GM21367 (cell line): ENCODE results near the gene DAPK2.
"Not testable (repeated sequence)": the region's sequence is repeated elsewhere in the genome, so short reads cannot be mapped to it uniquely, and the experiment has no call there.

ENCODE experiments used
- ATAC-seq: cut with Tn5 transposase; IDR thresholded peaks from one replicate; pipeline ENCODE4 v1.9.1; 2021; ENCODE audit not compliant: unreplicated experiment

DAPK2 gene

DNA sequence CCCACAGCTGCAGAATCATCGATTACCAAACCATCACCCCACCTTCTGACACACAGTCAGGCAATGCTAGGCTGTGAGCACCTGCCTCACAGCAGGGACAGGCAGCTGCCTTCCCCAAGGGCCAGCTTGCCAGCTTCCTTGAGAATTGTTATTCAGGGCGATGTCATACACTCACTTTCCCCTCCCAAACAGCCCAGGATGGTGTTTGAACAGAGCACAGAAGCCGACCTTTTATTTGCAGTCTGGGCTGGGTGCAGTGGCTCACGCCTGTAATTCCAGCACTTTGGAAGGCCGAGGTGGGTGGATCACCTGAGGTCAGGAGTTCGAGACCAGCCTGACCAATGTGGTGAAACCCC is 128.0 kb downstream of the DAPK2 start:
- ATAC-seq: no peak

DNA sequence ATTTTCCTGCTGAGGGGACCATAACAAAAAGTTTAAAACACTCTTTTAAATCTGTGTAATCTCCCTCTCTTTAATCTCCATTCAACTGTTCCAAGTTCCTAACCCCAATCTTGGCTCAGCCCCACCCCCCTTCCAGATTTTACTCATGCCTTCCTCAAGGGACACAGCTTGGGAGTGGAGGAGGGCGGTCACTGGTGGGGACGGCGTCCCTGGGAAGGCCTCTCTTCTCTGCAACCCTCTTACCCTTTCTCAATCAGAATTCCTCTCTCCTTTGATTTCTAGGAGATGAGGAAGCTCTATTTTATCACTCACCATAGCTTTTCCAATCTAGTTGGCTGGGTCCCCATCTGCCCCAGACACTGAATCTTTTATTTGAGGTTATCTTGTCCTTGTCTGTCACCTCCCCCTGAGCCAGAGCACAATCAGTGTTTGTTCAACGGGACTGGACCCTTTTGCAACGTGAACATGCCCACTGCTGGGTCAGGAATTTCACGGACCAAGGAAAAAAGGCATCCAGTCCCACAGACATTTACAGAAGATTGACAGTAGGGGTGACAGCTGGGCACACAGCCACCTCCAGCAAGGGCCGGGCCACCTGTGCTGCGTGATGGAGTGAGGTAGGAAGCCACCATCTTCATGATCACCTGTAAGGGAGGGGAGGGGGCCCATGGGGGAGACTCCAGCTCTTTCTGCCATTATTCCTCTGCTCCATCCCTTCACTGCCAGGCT is 128.5 kb downstream of the DAPK2 start:
- ATAC-seq: no peak

DNA sequence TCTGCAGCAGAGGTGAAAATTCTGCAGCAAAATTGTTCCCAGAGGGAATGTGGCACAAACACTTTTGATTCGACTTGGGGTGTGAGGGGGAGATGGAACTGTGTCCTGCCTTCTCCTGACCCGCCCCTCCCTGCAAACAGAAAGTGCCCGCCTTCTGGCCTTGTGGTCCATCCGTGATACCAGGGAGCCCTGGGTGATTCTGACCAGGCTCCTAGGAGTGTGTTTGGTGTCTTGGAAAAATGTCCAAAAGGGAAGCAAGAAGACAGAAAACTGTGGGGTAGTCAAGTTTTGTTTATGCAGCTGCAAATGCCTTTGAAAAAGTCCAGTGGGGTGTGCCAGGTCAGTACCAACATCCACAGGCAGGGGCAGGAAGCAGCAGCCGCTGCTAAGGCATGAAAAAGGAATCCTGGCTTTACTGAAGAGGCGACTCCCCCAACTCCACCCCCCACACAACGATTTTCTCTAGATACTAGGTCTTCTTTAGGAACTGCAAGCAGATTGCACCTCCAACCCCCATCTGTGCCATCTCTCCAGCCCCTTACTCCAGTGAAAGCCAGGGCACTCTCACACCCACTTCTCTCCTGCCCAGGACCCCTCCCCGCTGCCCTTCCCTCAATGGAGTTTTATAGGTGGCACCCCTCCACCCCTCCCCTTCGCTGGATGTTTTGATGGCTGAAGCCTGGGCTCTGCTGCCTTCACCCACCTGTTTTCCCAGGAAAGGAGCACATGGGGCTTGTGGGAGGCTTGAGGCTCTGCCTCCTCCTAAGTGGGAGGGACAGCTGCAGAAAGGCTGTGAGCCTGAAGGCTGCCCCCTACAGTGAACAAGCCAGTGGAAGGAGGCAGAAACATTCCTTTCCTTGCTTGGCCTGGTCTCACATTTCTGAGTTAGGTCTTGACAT is 130.2 kb downstream of the DAPK2 start:
- no peak for ATAC-seq

DNA sequence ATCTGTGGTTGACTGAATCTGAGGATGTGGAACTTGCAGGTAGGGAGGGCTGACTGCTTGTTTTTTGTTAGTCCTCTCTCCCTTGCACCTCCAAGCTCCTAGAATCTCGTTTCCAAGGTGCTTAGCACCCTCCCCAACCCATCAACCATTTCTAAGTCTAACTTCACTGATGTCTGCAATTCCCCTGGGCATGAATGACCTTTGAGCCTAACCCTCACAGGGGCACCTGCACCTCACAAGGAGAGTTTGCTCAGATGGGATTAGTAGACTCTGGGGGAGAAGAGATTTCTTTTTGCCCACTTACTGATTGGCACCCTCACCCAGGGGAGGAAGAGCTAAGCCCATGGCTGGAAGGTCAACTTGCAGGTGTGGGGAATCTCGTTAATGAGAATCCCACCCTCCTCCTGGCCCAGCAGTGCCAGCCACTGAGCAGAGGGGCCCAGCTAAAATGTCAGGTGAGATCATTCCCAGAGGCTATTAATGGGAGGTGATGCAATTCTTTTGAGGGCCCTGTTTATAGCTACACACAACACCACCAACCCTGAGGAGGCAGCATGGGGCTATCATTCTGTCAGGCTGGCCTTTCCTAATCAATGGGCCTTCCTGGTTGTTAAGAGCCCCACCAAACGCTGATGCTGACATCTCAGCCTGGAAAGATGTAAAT is 130.9 kb downstream of the DAPK2 start:
- no peak for ATAC-seq

DNA sequence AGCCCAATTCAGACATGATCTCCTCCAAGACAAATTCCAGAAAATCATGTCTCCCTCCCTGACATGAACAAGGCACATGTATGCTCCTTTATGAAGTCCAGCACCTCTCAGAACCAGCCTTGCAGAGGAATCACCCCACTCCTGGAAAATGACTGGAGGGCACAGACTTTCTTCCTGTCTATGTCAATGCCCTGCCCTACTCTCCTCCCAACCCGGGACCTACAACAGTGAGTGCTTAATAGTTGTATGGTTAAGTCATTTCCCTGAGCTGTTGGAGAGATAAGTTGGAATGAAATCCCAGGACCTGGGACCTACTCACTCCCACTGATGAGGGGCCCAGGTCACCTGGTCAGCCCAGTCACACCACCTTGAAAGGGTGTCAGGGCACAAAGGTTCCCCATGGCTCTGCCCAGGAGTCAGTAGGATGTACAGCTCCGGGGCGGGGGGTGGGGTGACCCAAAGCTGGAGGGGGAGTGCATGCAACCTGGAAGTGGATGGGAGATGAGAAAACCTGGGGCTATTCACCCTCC is 132.4 kb downstream of the DAPK2 start:
- ATAC-seq: no peak

DNA sequence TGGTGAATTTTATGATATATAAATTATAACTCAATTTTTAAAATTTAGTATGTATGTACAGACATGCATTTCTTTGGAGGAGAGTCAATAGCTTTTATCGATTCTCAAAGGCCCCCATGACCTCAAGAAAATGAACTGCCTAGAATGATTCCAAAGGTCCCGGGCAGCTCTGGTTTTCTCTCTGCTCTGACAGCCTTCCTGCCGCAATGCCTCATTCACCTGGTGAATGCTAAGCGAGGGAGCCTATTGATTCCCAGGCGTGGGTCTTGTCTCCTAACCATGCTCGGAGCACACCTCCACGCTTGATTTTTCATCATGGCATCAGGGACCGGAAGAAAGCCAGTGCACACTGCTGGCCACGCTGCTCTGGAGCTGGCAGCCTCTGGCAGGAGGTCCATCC is 132.9 kb downstream of the DAPK2 start:
- no peak for ATAC-seq

DNA sequence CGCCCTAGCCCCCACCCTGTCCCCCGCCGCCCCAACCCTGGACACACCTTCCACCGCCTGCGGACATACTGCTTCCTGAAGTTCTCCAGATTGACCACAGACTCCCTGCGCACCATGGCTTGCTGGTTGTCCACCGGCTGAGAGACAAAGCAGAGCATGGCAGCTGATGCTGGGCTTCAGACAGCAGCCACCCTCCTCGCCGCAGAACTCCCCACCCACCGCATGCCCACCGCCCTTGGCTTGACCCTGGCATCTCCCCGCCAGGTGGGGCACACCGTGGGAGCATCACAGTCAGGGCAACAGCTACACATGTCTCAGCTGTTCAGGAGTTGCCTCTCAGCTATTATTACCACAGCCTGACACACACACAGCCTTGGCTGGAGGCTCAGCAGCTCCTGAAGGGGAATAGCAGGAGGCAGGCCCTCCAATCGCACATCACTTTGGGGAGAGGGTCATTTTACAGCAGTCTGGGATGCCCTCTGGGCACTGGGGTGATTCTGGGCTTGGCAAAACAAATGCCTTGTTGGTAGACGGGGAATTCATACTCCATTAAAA is 134.1 kb downstream of the DAPK2 start:
- no peak for ATAC-seq

DNA sequence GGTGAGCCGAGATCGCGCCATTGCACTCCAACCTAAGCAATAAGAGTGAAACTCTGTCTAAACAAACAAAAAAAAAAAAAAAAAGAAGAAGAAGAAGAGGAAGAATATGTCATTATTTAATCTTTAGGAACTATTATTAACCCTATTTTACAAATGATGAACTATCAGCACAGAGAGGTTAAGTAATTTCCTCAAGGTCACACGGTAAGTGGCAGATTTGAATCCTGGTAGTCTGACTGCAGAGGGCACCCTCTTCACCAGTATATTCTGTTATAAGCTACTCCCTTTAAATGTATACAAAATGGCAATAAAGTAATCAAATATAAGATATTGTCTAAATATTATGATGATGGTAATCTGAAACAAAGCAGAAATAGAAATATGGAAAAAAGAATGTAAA is 135.1 kb downstream of the DAPK2 start:
- ATAC-seq: no peak

DNA sequence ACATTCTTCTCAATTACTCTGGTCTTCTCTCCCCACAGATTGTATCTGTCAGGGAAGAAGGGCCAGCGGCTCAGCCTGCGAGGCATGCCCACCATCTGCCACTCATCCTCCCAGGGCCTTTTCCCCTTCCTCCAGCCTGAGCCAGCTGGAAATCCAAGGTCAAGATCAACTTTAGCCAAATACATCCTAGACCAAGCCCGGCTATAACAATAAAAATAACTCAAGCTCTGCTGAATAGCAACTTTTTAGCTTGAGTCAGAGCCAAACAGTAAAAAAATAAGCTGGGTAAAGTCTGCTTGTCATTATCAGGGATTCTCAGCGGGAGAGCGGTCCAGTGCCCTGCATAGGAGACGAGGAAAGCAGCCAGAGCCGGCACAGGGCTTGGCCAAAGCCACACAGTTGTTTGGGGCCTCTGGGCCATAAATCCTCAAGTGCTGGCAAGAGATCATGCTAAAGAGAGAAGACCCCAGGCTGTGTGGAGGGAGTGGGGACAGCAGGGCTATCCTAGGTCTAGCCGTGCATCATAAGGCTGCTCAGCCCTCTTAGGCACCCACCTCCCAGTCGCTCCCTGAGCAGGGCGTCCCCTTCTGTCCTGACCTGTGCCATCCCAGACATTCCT is 136.4 kb downstream of the DAPK2 start:
- no peak for ATAC-seq

DNA sequence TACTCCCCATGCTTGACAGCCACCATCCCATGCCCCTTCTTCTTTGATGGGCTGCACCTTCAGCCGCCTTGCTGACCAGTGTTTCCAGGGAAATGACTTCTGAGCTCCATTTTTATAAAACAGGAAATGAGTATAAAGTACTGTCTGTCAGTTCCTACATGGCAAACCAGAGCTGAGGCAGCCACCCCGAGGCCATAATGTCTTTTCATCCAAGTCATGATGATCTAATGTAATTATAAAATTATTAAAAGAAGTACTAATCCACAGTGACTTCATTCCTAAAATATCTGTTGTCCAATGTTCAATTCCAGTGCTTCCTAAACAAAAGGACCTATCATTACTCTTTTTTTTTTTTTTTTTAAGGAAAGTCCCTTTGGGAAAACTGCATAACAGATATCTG is 137.3 kb downstream of the DAPK2 start:
- no peak for ATAC-seq

DNA sequence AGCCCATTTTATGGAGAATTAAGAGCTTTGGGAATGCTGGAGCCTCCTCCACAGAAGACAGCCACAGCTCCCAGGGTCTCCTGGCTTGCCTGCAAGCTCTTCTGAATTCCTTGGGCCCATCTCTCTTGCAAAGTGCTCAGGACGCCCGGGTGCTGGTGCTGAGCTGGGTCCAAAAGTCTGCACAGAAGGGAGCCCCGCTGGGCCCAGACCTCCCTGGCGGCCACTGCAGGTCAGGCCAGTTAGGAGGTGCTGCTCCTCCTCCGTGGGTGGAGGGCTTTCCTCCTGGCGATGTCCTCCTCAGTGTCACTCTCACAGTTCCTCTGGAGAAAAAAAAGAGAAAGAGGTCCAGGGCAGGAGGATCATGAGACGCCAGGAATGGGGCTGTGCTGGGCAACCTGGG is 138.0 kb downstream of the DAPK2 start:
- ATAC-seq: no peak

DNA sequence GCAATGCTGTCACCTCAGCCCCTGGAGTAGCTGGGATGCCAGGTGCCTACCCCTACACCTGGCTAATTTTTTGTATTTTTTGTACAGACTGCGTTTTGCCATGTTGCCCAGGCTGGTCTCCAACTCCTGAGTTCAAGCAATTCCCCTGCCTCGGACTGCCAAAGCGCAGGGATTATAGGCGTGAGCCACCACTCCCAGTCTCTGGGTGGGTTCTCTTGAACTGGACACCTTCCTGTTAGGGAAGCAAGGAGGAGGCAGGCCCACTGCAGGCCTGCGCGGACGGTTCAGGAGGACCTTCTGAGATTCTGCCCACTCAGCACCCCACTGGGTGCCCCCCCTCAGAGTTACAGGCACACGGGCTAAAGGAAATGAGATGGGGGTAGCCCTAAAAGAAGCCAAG is 138.8 kb downstream of the DAPK2 start:
- no peak for ATAC-seq

DNA sequence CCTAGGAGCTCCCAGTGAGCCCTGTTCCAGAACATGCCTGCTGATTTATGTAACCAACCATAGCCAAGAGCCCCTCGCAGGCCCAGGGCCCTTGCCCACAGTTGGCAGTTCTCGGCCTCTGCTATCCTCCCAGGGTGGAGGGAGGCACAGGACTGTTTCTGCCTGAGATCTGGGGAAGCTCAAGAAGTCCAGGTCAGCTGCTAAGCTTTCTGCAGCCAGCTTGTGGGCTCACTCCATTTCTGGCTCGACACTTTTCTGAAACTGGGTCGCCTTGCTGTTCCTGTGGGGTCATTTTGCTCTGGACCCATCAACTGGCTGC is 140.1 kb downstream of the DAPK2 start:
- ATAC-seq: no peak

DNA sequence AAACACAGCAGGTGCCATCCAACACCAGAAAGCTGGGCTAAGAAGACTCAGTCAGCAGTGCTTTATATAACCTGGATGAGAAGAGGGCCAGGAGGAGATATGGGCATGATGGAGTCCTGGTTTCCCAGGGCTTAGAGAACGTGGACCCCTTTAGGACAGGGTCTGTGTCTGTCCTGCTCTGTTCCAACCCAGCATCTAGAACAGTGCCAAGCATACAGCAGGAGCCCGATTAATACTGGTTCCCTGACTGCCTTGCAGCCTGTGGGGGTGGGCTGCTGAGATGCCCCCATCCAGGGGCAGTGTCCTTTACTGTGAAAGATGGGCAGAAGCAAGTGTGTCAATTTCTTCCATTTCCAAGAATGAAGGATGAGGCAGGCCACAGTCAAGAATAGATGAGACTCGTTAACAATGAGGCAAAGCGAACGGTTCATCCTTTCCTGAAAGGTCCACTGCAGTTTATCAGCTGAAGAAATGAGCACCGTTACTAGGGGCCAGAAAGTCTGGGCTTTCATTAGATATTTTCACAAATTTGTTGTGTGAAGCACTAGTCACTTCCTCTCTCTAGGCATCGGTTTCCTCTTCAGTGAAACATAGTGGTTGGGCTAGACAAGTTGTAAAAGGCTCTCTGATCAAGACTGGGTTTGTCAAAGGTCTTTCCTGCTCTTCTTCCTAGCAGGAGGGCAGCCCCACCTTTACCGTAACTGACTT is 140.6 kb downstream of the DAPK2 start:
- ATAC-seq: no peak

DNA sequence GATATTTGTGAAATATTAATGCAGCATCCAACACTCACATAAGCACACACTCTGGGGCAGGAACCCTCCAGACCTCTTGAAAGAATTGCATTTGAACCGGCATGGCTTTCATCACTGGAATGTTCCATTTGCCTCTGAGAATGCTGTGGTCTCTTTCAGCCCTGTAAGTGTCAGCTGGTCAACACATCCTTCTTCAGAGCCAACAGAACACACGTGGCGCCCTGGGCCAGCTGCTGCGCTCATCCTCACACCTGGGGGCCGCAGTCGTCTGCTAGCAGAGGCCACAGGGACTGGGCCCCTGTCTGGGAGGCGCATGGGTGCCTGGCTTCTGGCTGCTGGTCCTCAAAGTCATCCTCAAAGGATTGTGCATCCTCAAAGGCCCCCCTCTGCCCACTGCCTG is 141.2 kb downstream of the DAPK2 start:
- no peak for ATAC-seq

DNA sequence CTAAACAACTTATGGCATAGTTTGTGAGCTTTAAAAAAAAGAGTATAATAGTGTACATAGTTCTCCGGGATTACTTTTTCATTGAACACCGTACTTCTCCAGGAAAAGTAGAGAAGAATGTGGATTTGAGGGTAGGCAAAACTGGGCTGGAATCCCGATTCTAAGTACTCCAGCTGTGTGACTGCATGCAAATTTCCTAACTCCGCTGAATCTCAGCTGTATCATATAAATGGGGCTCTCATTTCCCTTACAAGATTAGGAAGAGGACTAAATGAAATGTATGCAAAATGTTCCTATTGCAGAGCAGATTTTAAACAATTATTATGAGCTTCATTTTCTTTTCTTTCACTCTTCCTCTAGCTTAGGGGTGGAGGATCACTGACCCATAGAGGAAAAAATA is 142.2 kb downstream of the DAPK2 start:
- ATAC-seq: no peak

DNA sequence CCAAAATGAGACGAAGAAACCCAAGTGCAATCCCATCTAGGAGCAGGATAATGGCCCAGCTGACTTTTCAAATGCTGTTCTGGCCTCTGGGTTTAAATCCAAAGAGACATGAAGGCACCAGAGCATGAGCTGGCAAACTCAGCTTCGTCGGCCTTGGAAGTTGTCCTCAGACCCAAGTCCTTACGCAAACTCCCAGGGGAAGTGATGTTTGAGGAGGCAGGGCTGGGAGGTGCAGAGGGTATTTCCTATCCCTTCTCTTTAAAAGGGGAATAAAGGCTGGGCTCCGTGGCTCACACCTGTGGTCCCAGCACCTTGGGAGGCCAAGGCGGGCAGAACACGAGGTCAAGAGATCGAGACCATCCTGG is 143.6 kb downstream of the DAPK2 start:
- ATAC-seq: no peak

DNA sequence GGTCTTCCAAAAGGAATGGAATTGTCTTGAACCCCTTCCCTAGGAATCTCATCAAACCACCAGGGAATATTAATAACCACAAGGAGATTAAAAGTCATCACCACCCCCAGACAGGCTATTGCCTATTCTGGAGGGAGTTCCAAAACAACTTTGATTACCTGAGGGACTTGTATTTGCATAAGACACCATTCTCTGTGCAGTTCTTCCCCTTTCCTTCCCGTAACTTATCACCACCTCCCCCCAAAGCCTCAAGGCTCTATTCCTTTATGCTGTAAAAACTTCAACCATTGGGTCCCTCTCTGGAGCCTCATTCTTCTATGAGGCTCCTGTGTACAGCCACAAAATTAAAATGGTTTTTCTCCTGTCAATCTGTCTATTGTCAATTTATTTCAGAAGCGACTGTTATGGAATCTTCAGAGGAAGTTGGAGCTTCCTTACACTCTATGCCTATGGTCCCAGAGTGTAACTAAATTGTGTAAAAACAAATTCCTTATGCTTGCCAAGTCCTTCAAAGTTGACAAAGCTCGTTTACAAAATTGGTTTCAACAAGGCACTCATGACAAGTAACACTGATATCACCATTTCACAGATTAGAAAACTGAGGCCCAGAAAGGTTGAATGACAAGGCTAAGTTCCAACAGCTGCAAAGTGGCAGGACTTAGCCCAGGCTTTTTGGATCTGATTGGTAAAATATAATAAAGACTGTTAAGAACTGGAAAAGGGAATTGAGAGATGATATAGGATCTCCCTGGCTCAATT is 144.2 kb downstream of the DAPK2 start:
- no peak for ATAC-seq

DNA sequence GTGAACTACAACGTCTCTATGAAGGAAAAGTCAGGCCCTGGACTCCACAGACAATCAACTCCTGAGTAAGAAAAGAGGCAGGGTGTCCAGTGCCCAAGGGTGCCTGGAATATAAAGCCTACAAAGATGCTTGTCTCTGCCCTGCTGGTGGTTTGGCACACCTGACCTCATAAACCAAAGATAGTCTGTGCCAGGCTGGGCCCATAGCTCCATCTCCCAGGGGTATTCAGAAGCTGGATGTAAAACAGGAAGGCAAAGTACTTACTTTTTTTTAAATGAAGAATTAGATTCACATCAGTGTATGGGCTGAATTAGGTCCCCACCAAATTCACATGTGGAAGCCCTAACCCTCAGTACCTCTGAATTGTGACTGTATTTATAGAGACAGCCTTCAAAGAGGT is 146.0 kb downstream of the DAPK2 start:
- ATAC-seq: no peak

DNA sequence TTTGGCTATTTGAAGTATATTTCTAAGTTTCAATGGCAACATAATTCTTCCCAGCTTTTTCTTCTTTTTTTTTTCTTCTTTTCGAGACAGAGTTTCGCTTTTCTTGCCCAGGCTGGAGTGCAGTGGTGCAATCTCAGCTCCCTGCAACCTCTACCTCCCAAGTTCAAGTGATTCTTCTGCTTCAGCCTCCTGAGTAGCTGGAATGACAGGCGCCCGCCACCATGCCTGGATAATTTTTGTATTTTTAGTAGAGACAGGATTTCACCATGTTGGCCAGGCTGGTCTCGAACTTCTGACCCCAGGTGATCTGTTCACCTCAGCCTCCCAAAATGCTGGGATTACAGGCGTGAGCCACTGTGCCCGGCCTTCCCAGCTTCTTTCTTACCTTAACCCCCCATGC is 146.7 kb downstream of the DAPK2 start:
- not testable (repeated sequence) for ATAC-seq
